Measurements from ENCODE around the gene TMEM203.

The TMEM203 gene

DNA sequence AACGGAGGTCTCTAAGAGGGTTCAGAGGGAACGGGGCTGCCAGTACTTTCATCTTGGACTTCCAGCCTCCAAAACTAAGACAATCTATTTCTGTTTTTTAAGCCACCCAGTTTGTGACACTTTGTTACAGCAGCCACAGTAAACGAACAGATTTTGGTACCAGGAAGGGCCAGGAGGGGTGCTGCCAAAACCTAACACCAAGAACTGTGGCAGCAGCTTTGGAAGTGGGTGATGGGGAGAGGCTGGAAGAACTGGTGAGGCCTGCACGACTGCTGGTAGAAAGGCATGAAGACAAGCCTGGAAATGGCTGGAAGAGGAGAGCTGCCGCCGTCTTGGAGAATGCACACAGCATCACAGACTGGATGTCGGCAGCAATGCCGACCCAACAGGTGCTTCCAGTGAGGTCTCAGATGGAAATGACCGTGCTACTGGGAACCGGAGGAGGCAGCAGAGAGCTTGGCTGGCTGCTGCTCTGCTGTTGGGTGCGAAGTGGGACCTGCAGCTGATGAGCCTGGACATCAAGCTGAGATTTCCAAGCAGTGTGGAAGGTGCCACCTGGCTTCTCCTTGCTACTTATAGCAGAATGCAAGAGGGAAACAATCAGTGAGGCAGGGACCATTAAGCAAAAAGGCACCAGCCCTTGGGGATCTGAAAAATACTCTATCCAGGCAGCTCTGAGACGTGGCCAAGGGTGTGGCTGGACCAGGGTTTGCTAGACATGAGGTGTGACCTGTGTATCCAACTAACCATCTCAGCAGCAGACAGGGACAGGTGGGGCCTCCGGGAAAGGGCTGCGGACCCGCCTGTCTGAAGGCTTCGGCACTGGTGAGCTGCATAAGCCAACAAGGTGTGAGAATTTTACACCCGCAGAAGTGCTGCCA lies 28.9 kb downstream of the TMEM203 start:
- TF ChIP-seq, protein P1, sequence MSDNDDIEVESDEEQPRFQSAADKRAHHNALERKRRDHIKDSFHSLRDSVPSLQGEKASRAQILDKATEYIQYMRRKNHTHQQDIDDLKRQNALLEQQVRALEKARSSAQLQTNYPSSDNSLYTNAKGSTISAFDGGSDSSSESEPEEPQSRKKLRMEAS (IDR thresholded peaks at IDR 0.05): no peak
- peak; percentile 41; the same call in 1 of the 2 replicates for TF ChIP-seq RAD21 (IDR thresholded peaks at IDR 0.05; ENCODE audit: low read depth)
- TF ChIP-seq TCF12 (IDR thresholded peaks at IDR 0.05; ENCODE audit: low read depth): no peak
- no peak for TF ChIP-seq EGR1 (IDR thresholded peaks at IDR 0.05)
- no peak for TF ChIP-seq CREB1 (IDR thresholded peaks at IDR 0.05; ENCODE audit: low read depth)
- TF ChIP-seq, protein P2, sequence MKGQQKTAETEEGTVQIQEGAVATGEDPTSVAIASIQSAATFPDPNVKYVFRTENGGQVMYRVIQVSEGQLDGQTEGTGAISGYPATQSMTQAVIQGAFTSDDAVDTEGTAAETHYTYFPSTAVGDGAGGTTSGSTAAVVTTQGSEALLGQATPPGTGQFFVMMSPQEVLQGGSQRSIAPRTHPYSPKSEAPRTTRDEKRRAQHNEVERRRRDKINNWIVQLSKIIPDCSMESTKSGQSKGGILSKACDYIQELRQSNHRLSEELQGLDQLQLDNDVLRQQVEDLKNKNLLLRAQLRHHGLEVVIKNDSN (IDR thresholded peaks at IDR 0.05): no peak

DNA sequence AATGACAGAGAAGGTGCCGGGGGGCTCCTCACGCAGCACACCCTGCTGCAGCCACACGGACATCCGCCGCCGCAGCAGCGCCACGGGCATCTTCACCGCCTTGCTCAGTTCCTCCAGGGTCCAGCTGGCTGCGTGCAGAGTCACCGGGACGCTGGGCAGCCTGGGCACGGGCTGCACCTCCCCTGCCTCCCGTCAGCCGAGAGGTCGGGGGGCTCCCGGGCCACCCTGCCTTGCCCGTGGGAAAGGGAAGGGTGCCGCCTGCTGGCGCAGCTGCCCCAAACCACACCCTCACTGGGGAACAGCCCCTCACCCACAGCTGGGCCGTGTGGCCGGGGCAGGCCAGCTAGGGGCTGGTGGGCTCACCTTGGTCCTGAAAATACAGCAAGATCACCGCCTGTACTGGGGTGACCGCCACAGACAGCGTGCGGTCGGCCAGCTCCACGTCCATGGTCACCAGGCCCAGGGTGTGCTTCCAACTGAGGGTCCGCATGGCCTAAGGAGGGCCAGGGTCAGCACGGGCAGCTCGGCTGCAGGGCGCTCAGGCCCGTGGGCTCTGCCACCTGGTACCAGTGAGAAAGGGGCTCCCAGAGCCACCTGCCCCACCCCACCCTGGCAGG lies 30.0 kb downstream of the TMEM203 start:
- TF ChIP-seq RAD21 (IDR thresholded peaks at IDR 0.05; ENCODE audit: low read depth) (no peak), EP300 (IDR thresholded peaks at IDR 0.05; ENCODE audit: borderline replicate concordance) (no peak), FOXM1 (IDR thresholded peaks at IDR 0.05; ENCODE audit: borderline replicate concordance, low read depth) (no peak), EGR1 (IDR thresholded peaks at IDR 0.05) (no peak), ZBTB7A (IDR thresholded peaks at IDR 0.05; ENCODE audit: low read depth) (no peak), YY1 (IDR thresholded peaks at IDR 0.05; ENCODE audit: low read depth) (no peak), CEBPB (IDR thresholded peaks at IDR 0.05) (no peak), NFIC (IDR thresholded peaks at IDR 0.05) (no peak)
- TF ChIP-seq, protein P1 (IDR thresholded peaks at IDR 0.05): no peak

DNA sequence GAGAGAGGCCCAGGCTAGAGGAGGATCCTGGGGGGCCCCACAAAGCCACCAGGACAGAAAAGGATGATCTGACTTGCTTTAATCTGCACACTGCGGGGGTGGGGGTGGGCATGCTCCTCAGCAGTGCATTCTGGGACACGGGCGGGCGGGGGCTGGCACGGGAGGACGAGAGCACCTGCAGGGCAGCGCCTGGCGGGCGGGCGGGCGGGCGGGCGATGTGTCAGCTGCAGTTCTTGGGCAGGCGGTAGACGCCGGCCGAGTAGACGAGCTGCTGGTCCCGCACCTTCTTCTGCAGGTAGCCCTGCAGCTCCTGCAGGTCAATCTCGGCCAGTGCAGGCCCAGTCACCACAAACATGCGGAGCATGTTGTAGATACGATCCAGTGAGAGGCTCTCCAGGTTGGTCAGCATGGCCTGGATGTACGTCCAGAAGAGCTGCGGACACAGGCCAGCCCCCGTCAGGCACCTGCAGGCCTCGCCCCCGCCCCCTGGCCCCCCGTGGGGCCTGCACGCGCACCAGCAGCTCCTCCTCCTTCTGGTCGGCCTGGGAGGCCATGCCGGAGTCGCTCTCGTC lies 30.6 kb downstream of the TMEM203 start:
- TF ChIP-seq CREB1 (IDR thresholded peaks at IDR 0.05; ENCODE audit: low read depth) (no peak), TAF1 (IDR thresholded peaks at IDR 0.05; ENCODE audit: low read depth) (no peak), EP300 (IDR thresholded peaks at IDR 0.05; ENCODE audit: borderline replicate concordance) (no peak), TCF12 (IDR thresholded peaks at IDR 0.05; ENCODE audit: low read depth) (no peak), YY1 (IDR thresholded peaks at IDR 0.05; ENCODE audit: low read depth) (no peak)

DNA sequence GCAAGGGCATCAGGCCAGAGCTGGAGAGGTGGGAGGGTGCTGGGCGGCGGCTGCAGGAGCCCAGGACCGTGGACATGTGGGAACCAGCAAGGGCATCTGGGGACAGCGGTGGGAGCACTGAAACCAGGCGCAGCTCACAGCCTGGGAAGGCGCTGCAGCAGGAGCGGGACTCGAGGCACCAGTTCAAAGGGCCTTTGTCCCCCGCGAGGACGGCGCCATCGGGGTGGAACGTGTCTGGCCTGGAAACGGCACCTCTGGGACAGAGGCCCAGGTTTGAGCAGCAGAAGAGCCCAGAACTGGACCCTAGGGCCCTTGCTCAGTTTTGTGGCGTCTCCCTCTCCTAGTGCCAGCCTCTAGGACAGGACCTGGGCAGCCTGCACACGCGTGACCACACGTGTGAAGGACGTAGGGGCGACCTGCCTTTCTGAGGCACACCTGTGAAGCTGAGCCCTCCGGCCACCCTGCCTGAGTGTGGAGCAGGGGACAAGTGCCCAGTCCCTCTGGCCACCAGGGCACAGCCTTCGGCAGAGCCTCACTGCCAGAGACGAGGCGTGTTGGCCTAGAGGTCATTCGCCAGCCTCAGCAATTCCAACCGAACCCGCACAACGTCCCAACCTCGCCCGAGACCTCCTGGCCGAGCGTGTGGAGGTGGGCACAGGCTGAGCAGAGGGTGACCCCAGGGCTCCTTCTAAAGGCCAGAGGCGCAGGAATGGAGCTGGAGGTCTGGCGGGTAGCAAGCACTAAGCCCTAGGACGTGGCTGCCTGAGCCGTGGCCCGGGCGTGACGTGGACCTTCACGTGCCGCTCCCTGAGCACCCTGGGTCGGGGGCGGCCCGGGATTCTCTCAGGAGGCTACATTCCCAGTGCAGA lies 31.4 kb downstream of the TMEM203 start:
- no peak for TF ChIP-seq EGR1 (IDR thresholded peaks at IDR 0.05)
- no peak for TF ChIP-seq EP300 (IDR thresholded peaks at IDR 0.05; ENCODE audit: borderline replicate concordance)

DNA sequence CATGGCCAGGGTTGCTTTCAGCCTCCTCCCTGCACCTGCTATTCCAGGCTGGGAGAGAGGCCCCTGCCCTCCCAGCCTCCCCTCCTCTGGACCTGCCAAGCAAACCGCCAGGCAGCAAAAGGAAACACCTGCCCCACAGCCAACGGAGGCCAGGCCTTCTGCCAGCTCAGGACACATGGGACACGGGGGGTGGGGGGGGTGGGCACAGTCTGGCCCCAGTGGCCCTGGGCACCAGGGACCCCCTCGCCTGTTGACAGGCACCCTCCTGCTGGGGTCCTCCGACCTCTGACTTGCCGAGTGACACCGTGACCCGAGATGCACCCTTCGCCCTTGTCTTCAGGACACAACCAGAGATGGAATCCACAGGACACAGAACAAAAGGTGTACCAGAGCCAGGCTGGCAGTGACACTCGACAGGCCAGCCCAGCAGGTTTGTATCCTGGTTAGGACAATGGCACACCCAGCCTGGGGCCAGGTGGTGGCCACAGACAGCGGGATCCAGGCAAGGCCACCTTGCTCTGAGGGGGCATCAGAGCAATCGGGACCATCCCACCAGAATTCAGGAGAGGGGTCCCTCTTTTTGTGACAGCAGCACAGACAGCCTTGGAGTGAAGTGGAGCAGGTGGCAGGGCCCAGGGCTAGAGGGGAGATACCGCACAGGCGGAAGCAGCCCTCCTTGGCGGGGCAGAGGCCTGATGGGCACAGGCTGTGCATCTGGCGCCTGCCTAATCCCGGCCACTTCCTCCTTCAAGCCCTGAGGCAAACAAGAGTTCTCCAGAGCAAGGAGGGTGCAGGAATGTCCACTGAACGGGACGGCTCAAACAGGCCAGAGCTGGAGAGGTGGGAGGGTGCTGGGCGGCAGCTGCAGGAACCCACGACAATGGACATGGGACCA lies 32.3 kb downstream of the TMEM203 start:
- TF ChIP-seq EGR1 (IDR thresholded peaks at IDR 0.05) (no peak), TAF1 (IDR thresholded peaks at IDR 0.05; ENCODE audit: low read depth) (peak; percentile 26; the same call in 1 of the 2 replicates)

DNA sequence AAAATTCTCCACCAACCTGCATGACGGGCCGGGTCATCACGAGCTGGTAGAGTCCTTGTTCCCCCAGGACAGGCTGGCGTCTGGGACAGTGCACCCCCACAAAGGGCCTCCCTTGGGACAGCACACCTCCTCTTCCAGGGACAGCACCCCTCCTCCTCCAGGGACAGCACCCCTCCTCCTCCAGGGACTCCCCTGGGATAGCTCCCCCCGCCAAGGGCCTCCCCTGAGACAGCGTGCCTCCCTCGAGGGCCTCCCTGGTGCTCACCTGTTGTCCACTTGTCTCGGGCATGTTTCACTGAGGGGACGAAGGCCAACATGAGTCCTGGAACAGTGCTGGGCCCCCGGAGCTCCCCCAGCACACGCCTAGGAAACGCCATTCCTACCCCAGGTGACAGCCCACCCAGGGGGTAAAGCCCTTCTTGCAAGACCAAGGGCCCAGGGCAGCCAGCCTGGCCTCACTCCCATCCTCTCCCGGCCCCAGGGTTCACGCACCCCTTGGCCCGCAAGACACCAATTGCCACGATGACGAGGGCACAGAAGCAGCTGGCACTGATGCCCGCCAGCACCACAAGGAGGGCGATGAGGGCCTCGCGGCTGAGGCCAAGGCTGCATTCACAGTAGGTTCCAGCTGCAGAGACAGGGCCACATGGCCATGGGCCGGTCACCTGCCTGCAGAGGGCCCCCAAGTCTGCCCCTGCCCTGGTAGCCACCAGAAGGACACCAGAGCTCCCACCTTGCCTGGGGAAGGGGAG lies 34.1 kb downstream of the TMEM203 start:
- TF ChIP-seq EP300 (IDR thresholded peaks at IDR 0.05; ENCODE audit: borderline replicate concordance): no peak

DNA sequence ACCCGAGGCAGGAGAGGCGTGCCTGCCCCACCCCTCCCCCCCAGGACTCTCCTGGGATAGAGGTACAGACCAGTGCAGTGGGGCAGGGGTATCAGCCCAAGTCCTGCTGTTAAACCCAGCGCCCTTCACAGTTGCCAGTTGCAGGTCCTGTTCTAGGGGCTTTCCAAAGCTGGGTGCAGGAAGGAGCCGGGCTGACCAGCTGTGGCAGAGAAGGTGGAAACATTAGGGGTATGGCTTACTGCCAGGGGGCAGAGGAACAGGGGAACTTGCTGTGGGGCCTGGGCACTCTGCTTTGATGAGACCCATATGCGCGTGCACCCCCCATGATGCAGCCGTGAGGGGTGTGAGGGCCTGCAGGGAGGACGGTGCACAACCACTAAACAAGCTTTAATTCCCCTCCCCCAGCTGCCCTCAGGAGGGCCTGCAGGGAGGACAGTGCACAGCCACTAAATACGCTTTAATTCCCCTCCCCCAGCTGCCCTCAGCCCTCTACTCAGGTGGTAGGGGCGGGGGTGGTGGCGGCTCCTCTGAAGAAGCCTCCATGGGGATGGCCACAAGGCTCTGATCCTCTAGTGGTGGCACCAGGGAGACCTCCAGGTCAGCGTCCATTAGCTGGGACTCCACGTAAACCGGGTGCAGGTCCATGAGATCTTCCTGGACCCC lies 34.8 kb downstream of the TMEM203 start:
- TF ChIP-seq CREB1 (IDR thresholded peaks at IDR 0.05; ENCODE audit: low read depth) (no peak), TAF1 (IDR thresholded peaks at IDR 0.05; ENCODE audit: low read depth) (no peak), TEAD4 (IDR thresholded peaks at IDR 0.05) (no peak), TCF12 (IDR thresholded peaks at IDR 0.05; ENCODE audit: low read depth) (no peak), EP300 (IDR thresholded peaks at IDR 0.05; ENCODE audit: borderline replicate concordance) (no peak), EGR1 (IDR thresholded peaks at IDR 0.05) (no peak), NFIC (IDR thresholded peaks at IDR 0.05) (no peak), RAD21 (IDR thresholded peaks at IDR 0.05; ENCODE audit: low read depth) (no peak), YY1 (IDR thresholded peaks at IDR 0.05; ENCODE audit: low read depth) (no peak), CEBPB (IDR thresholded peaks at IDR 0.05) (no peak), FOXM1 (IDR thresholded peaks at IDR 0.05; ENCODE audit: borderline replicate concordance, low read depth) (no peak), ZBTB7A (IDR thresholded peaks at IDR 0.05; ENCODE audit: low read depth) (no peak)
- TF ChIP-seq, protein P1 (IDR thresholded peaks at IDR 0.05): no peak
- TF ChIP-seq, protein P2 (IDR thresholded peaks at IDR 0.05): no peak
- TF ChIP-seq, protein P3, sequence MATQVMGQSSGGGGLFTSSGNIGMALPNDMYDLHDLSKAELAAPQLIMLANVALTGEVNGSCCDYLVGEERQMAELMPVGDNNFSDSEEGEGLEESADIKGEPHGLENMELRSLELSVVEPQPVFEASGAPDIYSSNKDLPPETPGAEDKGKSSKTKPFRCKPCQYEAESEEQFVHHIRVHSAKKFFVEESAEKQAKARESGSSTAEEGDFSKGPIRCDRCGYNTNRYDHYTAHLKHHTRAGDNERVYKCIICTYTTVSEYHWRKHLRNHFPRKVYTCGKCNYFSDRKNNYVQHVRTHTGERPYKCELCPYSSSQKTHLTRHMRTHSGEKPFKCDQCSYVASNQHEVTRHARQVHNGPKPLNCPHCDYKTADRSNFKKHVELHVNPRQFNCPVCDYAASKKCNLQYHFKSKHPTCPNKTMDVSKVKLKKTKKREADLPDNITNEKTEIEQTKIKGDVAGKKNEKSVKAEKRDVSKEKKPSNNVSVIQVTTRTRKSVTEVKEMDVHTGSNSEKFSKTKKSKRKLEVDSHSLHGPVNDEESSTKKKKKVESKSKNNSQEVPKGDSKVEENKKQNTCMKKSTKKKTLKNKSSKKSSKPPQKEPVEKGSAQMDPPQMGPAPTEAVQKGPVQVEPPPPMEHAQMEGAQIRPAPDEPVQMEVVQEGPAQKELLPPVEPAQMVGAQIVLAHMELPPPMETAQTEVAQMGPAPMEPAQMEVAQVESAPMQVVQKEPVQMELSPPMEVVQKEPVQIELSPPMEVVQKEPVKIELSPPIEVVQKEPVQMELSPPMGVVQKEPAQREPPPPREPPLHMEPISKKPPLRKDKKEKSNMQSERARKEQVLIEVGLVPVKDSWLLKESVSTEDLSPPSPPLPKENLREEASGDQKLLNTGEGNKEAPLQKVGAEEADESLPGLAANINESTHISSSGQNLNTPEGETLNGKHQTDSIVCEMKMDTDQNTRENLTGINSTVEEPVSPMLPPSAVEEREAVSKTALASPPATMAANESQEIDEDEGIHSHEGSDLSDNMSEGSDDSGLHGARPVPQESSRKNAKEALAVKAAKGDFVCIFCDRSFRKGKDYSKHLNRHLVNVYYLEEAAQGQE (IDR thresholded peaks at IDR 0.05; ENCODE audit: low read depth): no peak

All from Ishikawa (cell line).